Neural cell (in vitro differentiated cells): ENCODE results near the gene DEFB115.

ENCODE experiments used
- EZH2 ChIP-seq: fragments of 200-600, 300-800 bp; shearing (Covaris generic), sonication (generic); IDR thresholded peaks from 2 replicates; pipeline ENCODE4 v1.6.1; 2014; ENCODE audit warnings: antibody characterized with exemption, low read length, borderline replicate concordance, mild to moderate bottlenecking; ENCODE audit not compliant: insufficient read depth, poor library complexity, severe bottlenecking
- MXI1 ChIP-seq: fragments of 450-650 bp; conservative IDR thresholded peaks from 2 replicates; pipeline ENCODE4 v1.6.1; 2014; ENCODE audit warnings: antibody characterized with exemption, mild to moderate bottlenecking; ENCODE audit not compliant: poor library complexity, severe bottlenecking
- POLR2AphosphoS5 ChIP-seq: IDR thresholded peaks from 2 replicates; pipeline ENCODE4 v1.6.1; 2012
- TAF1 ChIP-seq: IDR thresholded peaks from 2 replicates; pipeline ENCODE4 v1.6.1; 2012; ENCODE audit warnings: low read depth
- TF ChIP-seq, protein P1 (sequence below): IDR thresholded peaks from 2 replicates; pipeline ENCODE4 v1.6.1; 2012; ENCODE audit warnings: borderline replicate concordance
- TF ChIP-seq, protein P2 (sequence below): fragments of 450-650 bp; IDR thresholded peaks from 2 replicates; pipeline ENCODE4 v1.5.1; 2014; ENCODE audit warnings: antibody characterized with exemption, mild to moderate bottlenecking, moderate library complexity; ENCODE audit not compliant: poor library complexity, severe bottlenecking

DNA sequence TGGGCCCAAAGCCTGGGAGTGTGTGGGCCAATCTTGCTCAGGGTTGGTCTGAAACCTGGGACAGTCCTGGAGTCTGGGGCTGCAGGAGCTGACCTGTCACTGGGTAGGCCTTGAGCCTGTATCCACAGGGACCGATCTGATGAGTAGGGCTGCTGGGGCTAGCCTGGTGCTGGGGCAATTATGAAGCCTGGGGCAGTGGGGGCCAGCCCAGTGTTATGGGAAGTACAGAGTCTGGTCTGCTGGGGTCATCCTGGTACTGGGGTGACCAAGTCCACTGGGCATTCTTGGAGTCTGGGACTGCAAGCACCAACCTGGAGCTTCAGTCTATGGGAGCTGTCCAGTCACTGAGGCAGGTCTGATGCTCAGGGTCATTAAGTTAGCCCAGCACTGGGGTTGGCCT, 20.7 kb downstream of the DEFB115 start:
- TF ChIP-seq, protein P1, sequence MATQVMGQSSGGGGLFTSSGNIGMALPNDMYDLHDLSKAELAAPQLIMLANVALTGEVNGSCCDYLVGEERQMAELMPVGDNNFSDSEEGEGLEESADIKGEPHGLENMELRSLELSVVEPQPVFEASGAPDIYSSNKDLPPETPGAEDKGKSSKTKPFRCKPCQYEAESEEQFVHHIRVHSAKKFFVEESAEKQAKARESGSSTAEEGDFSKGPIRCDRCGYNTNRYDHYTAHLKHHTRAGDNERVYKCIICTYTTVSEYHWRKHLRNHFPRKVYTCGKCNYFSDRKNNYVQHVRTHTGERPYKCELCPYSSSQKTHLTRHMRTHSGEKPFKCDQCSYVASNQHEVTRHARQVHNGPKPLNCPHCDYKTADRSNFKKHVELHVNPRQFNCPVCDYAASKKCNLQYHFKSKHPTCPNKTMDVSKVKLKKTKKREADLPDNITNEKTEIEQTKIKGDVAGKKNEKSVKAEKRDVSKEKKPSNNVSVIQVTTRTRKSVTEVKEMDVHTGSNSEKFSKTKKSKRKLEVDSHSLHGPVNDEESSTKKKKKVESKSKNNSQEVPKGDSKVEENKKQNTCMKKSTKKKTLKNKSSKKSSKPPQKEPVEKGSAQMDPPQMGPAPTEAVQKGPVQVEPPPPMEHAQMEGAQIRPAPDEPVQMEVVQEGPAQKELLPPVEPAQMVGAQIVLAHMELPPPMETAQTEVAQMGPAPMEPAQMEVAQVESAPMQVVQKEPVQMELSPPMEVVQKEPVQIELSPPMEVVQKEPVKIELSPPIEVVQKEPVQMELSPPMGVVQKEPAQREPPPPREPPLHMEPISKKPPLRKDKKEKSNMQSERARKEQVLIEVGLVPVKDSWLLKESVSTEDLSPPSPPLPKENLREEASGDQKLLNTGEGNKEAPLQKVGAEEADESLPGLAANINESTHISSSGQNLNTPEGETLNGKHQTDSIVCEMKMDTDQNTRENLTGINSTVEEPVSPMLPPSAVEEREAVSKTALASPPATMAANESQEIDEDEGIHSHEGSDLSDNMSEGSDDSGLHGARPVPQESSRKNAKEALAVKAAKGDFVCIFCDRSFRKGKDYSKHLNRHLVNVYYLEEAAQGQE = no peak
- TF ChIP-seq, protein P2, sequence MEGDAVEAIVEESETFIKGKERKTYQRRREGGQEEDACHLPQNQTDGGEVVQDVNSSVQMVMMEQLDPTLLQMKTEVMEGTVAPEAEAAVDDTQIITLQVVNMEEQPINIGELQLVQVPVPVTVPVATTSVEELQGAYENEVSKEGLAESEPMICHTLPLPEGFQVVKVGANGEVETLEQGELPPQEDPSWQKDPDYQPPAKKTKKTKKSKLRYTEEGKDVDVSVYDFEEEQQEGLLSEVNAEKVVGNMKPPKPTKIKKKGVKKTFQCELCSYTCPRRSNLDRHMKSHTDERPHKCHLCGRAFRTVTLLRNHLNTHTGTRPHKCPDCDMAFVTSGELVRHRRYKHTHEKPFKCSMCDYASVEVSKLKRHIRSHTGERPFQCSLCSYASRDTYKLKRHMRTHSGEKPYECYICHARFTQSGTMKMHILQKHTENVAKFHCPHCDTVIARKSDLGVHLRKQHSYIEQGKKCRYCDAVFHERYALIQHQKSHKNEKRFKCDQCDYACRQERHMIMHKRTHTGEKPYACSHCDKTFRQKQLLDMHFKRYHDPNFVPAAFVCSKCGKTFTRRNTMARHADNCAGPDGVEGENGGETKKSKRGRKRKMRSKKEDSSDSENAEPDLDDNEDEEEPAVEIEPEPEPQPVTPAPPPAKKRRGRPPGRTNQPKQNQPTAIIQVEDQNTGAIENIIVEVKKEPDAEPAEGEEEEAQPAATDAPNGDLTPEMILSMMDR = no peak
- TF ChIP-seq EZH2 = no peak
- TF ChIP-seq MXI1 = no peak
- no peak for TF ChIP-seq POLR2AphosphoS5
- TF ChIP-seq TAF1 = no peak
